Measurements from ENCODE around the gene ZNRF3. TPM values are rescaled to one million over a fixed set of nuclear protein-coding genes. Genes with fewer than 3 reads are reported as not detected.
A peak's percentile ranks its signal among the peaks of the same experiment; 100 is the strongest.
"Not testable (repeated sequence)": the region's sequence is repeated elsewhere in the genome, so short reads cannot be mapped to it uniquely, and the experiment has no call there.

ZNRF3 gene
- total RNA-seq, 8 experiments from 2014 or later = 3.0 to 11.3 (median 5.2) TPM

DNA sequence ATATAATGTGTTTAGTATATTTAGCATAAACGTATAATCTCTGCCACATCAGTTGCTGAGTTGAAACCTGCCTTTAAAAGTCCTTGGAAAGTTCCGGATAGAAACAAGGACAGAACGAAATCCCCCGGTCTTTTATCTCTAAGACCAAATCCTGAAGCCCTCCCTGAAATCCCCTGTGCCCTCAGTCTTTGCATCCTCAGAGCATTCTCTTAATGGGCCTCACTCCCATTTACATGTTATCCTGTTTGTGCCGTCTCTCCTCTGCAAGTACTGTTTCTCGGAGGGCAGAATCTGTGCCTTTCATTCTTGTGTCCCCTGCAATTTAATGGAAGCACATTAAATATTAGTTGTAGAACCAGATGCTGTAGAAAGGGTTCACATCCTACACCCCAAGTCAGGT is 56.0 kb downstream of the ZNRF3 start:
- H3K4me1 ChIP-seq (replicated peaks in 1 of 2) = peaks cover 32 to 40% of the 10 kb centered on the region in 2 donors
- H3K4me3 ChIP-seq = no peak overlapping the region
- no peak for ATAC-seq (replicated peaks in 6 of 8)
- in situ Hi-C loops (cut with MboI; ENCODE audit: low pct_unique_long_range_greater_than_20kb in 2 of 9, low sequenced_read_pairs in 9 of 9, unreplicated experiment in 9 of 9) = no loop called here
- 22 to 96% (median 60%) methylated on average over 1 to 4 of the region's 6 CpGs; no CpG with 5 or more reads in 1 of the 10 experiments for WGBS, 10 experiments
- no peak overlapping the region for H3K27ac ChIP-seq

DNA sequence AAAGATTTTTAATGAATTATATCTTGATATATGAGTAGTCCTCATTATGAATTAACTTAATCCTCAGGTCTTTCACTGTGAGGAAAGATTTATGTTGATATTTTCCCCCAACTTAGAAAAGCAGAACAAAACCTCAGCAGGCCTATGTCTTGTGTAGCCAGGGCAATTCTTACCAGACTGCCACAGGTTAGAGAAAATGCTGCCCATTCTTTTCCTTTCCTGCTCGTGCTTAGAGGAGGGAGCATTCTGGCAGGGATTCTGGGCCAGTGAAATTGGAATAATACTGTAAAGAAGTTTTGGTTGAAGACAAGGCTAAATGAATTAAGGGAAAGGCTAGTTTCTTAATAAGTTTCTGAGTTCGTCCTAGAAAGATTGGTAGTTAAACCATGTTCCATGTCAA is 56.6 kb downstream of the ZNRF3 start:
- 17 to 82% (median 59%) methylated on average over 1 to 2 of the region's 2 CpGs; no CpG with 5 or more reads in 2 of the 10 experiments for WGBS, 10 experiments
- Histone ChIP-seq H3K4me1 (replicated peaks in 1 of 2) (peaks cover 32 to 38% of the 10 kb centered on the region in 2 donors), H3K4me3 (no peak overlapping the region), H3K27ac (no peak overlapping the region)
- in situ Hi-C loops (cut with MboI; ENCODE audit: low pct_unique_long_range_greater_than_20kb in 2 of 9, low sequenced_read_pairs in 9 of 9, unreplicated experiment in 9 of 9) = no loop called here
- no peak for ATAC-seq (replicated peaks in 6 of 8)

DNA sequence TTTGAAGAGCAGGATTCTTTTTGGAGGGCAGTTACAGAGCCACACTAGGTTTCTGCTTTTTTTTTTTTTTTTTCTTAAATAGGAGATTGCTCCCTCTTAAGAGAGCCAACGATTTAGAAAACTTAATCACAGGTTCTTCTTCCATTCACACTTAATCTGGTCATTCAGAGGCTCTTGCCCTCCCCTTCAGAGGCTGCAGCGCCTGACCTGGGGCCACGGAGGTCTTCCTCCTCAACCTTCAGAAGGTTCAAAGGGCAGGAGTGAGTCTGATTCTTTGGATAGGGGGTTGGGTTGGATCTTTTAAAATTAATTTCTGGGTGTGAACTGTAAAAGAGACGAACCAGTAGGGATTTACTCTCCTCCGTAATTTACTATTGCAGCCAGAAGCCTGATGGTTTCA is 57.1 kb downstream of the ZNRF3 start:
- peaks cover 32 to 38% of the 10 kb centered on the region in 2 donors for H3K4me1 ChIP-seq (replicated peaks in 1 of 2)
- no peak for ATAC-seq (replicated peaks in 6 of 8)

DNA sequence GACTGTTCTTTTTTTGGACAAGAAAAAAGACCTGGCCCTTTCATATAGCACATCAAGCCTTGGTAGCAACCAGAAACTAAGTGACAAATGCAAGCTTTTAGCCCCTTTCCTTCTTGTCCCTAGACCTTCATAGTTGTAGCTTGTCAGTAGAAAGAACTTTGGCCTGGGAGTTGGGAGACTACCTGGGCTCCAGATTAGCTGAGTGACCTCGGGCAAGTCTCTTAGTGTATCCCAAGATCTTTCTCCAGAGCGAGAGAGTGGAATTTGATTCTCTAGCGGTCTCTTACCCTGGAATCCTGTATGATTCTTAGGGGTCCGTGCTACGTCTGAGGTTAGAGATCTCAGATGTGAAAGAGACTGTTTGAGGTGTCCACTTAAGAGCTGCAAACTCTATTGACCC is 59.0 kb downstream of the ZNRF3 start:
- Histone ChIP-seq H3K4me1 (replicated peaks in 1 of 2) (peaks cover 32 to 36% of the 10 kb centered on the region in 2 donors), H3K4me3 (no peak overlapping the region), H3K27ac (peak overlapping the region in 1 of 2 donors; percentile 8)
- ATAC-seq (replicated peaks in 6 of 8) = no peak
- in situ Hi-C loops (cut with MboI; ENCODE audit: low pct_unique_long_range_greater_than_20kb in 2 of 9, low sequenced_read_pairs in 9 of 9, unreplicated experiment in 9 of 9) = no loop called here
- whole genome bisulfite sequencing, 10 experiments = 33 to 100% (median 75%) methylated on average over 1 to 4 of the region's 5 CpGs; no CpG with 5 or more reads in 3 of the 10 experiments

More for the DNA sequence above, 57.1 kb downstream of the ZNRF3 start:
- Histone ChIP-seq H3K27ac (no peak overlapping the region), H3K4me3 (no peak overlapping the region)
- WGBS, 10 experiments = 24 to 83% (median 50%) methylated on average over 1 to 5 of the region's 5 CpGs; no CpG with 5 or more reads in 2 of the 10 experiments
- in situ Hi-C loops (cut with MboI; ENCODE audit: low pct_unique_long_range_greater_than_20kb in 2 of 9, low sequenced_read_pairs in 9 of 9, unreplicated experiment in 9 of 9) = no loop called here

DNA sequence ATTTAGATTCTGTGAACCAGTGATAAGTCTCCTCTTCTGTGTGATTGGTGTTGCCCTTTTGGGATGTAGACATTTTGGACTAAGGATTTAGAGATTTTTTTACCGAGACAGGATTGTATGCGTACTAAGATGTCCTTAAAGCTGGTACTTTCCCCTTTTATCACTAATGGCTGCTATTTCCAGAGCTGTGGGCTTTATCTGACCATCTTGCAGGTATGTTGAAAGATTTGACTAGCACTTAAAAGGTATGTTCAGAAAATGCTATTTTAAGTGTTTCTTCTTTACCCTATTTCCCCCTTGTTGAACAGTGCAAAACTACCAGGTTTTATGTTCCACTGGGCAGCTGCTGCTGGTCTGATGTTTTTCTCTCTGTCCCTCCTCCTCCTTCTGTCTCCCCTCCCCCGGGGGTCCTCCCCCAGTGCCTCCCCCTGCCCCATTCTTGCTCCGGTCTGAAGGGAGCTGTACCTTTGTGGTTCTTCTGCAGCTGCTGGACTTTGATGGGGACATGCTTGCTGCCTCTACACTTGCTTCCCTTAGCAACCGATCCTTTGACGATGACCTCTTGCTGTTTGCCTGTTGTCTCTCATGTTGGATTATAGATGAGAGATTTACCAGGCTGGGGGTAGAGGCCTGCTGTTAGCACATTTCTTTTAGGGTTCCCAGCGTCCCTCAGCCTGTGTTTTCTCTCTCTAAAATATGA is 59.6 kb downstream of the ZNRF3 start:
- WGBS, 10 experiments = 28 to 100% (median 71%) methylated on average over 1 to 4 of the region's 7 CpGs; no CpG with 5 or more reads in 3 of the 10 experiments
- in situ Hi-C loops (cut with MboI; ENCODE audit: low pct_unique_long_range_greater_than_20kb in 2 of 9, low sequenced_read_pairs in 9 of 9, unreplicated experiment in 9 of 9) = no loop called here
- Histone ChIP-seq H3K27ac (peak overlapping the region; percentile 9 to 58), H3K4me1 (replicated peaks in 1 of 2) (peaks cover 32 to 33% of the 10 kb centered on the region in 2 donors), H3K4me3 (peak overlapping the region in 2 of 5 donors; percentile 5 to 10)
- ATAC-seq (replicated peaks in 6 of 8) = peak in 5 of 8 experiments; percentile 88 to 98 (median 96)

DNA sequence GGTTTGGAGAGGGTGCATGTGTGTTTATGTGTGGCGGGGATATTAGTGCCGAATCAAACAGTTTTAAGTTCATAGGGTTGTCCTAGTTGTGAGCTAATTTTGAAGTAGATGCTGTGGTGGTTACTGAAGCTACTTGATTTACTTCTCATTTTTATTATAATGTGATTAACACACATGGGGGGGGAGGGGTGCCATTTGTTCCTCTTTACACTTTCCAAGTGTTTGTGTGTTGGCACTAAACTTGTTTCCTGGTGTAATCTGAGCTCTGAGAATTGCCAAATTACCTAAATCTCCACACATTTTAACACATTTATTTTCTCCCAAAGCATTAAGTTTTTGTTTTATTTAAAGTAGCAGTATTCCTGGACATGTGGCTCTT is 60.1 kb downstream of the ZNRF3 start:
- 0 to 83% (median 80%) methylated on average over 2 of the region's 2 CpGs; no CpG with 5 or more reads in 5 of the 10 experiments for WGBS, 10 experiments
- H3K27ac ChIP-seq = peak overlapping the region; percentile 9 to 58
- in situ Hi-C loops (cut with MboI; ENCODE audit: low pct_unique_long_range_greater_than_20kb in 2 of 9, low sequenced_read_pairs in 9 of 9, unreplicated experiment in 9 of 9) = no loop called here
- H3K4me1 ChIP-seq (replicated peaks in 1 of 2) = peaks cover 32 to 33% of the 10 kb centered on the region in 2 donors
- ATAC-seq (replicated peaks in 6 of 8) = no peak
- H3K4me3 ChIP-seq = peak overlapping the region in 2 of 5 donors; percentile 5 to 10

DNA sequence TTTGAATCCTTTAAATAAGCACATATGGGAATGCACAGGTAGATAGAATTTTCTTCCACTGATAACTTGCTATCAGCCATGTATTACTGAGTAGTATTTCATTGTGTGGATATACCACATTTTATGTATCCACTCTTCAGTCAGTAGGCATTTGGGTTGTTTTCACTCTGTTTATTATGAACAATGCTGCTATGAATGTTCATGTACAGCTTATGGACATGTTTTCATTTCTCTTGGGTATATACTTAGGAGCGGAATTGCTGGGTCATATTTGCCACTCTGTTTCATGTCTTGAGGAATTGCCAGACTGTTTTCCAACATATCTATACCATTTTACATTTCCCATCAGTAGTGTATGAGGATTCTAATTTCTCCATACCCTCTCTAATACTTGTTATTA is 63.8 kb downstream of the ZNRF3 start:
- no peak for ATAC-seq (replicated peaks in 6 of 8)
- Histone ChIP-seq H3K27ac (no peak overlapping the region), H3K4me1 (replicated peaks in 1 of 2) (peaks cover 15 to 16% of the 10 kb centered on the region in 2 donors), H3K4me3 (no peak overlapping the region)
- in situ Hi-C loops (cut with MboI; ENCODE audit: low pct_unique_long_range_greater_than_20kb in 2 of 9, low sequenced_read_pairs in 9 of 9, unreplicated experiment in 9 of 9) = no loop called here
- 71 to 100% (median 100%) methylated on average over 1 of the region's 1 CpG; no CpG with 5 or more reads in 1 of the 10 experiments for WGBS, 10 experiments

DNA sequence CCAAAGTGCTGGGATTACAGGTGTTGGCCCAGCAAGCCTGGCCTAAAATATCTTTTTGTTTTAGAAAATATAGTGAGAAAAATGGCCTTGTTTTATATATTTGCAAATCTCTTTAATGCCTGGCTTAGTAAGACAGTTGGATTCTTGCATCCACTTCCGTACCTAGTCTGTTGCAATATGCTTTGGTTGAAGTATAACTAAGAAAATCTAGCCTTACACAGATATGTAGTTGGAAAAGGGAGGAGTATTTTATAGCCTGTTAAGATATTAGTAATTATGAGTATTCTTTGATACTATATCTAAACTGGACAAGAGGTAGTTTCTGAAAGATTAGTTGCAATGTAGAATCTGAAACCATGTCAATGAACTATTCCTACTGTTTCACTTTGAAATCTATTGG is 65.1 kb downstream of the ZNRF3 start:
- in situ Hi-C loops (cut with MboI; ENCODE audit: low pct_unique_long_range_greater_than_20kb in 2 of 9, low sequenced_read_pairs in 9 of 9, unreplicated experiment in 9 of 9) = no loop called here
- WGBS, 10 experiments = 80 to 100% (median 100%) methylated on average over 1 of the region's 1 CpG; no CpG with 5 or more reads in 1 of the 10 experiments
- H3K4me1 ChIP-seq (replicated peaks in 1 of 2) = peaks cover 6 to 10% of the 10 kb centered on the region in 2 donors
- ATAC-seq (replicated peaks in 6 of 8) = no peak
- no peak overlapping the region for H3K4me3 ChIP-seq
- H3K27ac ChIP-seq = no peak overlapping the region

DNA sequence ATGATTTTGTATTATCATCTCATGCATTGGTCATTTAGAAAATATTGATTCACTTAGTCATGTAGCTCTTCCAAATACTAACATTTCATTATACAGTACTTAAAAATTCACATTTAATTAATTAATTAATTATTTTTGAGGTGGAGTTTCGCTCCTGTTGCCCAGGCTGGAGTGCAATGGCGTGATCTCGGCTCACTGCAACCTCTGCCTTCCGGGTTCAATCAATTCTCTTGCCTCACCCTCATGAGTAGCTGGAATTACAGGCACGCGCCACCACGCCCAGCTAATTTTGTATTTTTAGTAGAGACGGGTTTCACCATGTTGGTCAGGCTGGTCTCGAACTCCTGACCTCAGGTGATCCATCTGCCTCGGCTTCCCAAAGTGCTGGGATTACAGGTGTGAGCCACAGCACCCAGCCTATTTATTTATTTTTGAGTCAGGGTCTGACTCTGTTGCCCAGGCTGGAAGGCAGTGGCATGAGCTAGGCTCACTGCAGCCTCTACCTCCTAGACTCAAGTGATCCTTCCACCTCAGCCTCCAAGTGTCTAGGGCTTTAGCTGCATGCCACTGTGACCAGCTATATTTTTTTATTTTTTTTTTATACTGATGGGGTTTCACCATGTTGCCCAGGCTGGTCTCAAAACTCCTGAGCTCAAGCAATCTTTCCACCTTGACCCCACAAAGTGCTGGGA is 65.6 kb downstream of the ZNRF3 start:
- H3K4me1 ChIP-seq (replicated peaks in 1 of 2); ATAC-seq (replicated peaks in 6 of 8); in situ Hi-C loops (cut with MboI; ENCODE audit: low pct_unique_long_range_greater_than_20kb in 2 of 9, low sequenced_read_pairs in 9 of 9, unreplicated experiment in 9 of 9); H3K4me3 ChIP-seq; H3K27ac ChIP-seq: not testable (repeated sequence)
- WGBS, 10 experiments = 80 to 100% (median 94%) methylated on average over 1 to 9 of the region's 10 CpGs; no CpG with 5 or more reads in 1 of the 10 experiments

DNA sequence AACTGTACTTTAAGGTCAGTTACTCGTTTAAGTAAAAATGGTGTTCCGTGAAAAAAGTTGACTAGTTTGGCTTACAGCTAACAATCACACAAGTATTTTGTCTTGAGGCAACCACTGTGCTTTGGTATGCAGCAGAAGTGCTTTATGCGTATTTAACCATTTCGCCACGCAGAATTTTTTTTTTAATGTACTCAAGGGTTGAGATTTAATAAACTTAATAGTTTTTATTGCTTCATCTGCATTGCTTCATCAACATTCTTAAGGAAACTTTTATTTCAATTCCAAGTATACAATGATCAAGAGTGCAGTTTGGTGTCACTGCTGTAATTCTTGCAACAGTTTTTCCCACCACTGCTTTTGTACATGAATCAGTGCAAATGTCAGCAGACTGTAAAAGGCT is 66.4 kb downstream of the ZNRF3 start:
- Histone ChIP-seq H3K4me3 (no peak overlapping the region), H3K4me1 (replicated peaks in 1 of 2) (peaks cover 0 to 8% of the 10 kb centered on the region in 2 donors), H3K27ac (no peak overlapping the region)
- in situ Hi-C loops (cut with MboI; ENCODE audit: low pct_unique_long_range_greater_than_20kb in 2 of 9, low sequenced_read_pairs in 9 of 9, unreplicated experiment in 9 of 9) = no loop called here
- WGBS, 10 experiments = 27 to 96% (median 79%) methylated on average over 1 to 5 of the region's 5 CpGs
- ATAC-seq (replicated peaks in 6 of 8) = no peak

DNA sequence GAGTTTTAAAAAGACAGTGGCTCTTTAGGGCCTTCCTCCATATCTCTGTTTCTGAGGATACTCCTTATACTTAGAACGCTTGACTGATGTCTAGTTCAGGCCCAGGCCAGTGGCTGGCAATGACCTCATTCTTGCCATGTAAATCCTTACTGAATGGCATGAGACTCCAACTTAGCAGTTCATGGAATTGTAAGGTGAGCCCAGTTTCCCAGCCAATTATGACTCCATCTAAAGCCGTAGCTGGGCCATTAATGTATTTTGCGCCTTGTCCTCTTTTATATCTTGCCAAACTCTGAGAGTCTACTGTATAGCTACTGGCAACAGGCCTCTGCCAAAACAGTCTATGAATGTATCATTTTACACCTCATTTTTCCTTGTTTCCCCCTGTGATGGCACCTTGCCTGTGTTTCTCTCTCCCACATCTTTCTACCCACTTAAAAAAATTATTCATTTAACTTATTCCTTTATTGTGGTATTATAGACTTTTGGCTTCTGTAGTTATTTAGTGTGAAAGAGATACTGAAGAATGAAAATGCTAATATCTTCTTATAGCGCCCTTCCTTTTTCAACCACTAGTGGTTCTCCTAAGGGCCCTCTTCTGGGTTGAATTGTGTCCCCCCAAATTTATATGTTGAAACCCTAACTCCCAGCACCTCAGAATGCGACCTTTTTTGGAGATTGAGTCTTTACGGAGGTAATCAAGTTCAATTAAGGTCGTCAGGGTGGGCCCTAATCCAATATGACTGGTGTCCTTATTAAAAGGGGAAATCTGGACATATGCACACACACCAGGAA is 67.4 kb downstream of the ZNRF3 start:
- in situ Hi-C loops (cut with MboI; ENCODE audit: low pct_unique_long_range_greater_than_20kb in 2 of 9, low sequenced_read_pairs in 9 of 9, unreplicated experiment in 9 of 9) = no loop called here
- Histone ChIP-seq H3K4me3 (no peak overlapping the region), H3K4me1 (replicated peaks in 1 of 2) (peaks cover 0 to 8% of the 10 kb centered on the region in 2 donors), H3K27ac (no peak overlapping the region)
- peak in 1 of 8 experiments; percentile 64 for ATAC-seq (replicated peaks in 6 of 8)
- WGBS, 10 experiments = 83 to 100% (median 95%) methylated on average over 1 to 7 of the region's 7 CpGs

DNA sequence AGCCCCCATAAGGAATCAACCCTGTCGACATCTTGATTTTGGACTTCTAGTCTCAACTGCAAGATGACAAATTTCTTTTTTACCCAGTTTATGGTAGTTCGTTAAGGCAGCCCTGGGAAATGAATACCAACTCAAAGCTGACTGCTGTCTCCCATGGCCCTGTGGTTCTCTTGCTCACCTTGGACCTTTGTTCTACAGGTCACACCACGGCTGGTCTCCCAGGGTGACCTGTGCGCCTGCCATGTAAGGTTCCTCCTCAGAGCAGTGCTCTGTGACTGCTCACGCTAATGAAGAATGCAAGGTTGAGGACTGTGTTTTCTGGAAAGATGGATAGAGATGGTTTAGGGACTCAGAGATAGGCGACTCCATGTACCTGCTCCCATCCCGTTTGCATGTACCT is 68.2 kb downstream of the ZNRF3 start:
- 90 to 100% (median 100%) methylated on average over 1 to 5 of the region's 7 CpGs; no CpG with 5 or more reads in 5 of the 10 experiments for WGBS, 10 experiments

More for the DNA sequence above, 68.2 kb downstream of the ZNRF3 start:
- in situ Hi-C loops (cut with MboI; ENCODE audit: low pct_unique_long_range_greater_than_20kb in 2 of 9, low sequenced_read_pairs in 9 of 9, unreplicated experiment in 9 of 9) = no loop called here
- ATAC-seq (replicated peaks in 6 of 8) = no peak
- Histone ChIP-seq H3K4me3 (no peak overlapping the region), H3K4me1 (replicated peaks in 1 of 2) (peaks cover under 1 to 8% of the 10 kb centered on the region in 2 donors), H3K27ac (no peak overlapping the region)
